Activated CD8-positive, alpha-beta T cell treated with anti-CD3 and anti-CD28 coated beads for 36 hours (primary cell): ENCODE results near the gene NAA50. TPM values are rescaled to one million over a fixed set of nuclear protein-coding genes. Genes with fewer than 3 reads are reported as not detected.
A peak's percentile ranks its signal among the peaks of the same experiment; 100 is the strongest.

ENCODE experiments used
- ATAC-seq: fragments of 200-7000 bp; cut with Tn5 transposase; one replicate; pipeline ENCODE4 v1.10.0; 2021; ENCODE audit warnings: mild to moderate bottlenecking, moderate library complexity
- CTCF ChIA-PET: fragments of 350-600 bp; sonication (Branson Sonifier 250); formaldehyde crosslinking; loops from one replicate; lab custom pipeline; 2021; ENCODE audit warnings: antibody characterized with exemption; lab: Charles Lee
- POLR2A ChIA-PET: fragments of 350-600 bp; sonication (Branson Sonifier 250); formaldehyde crosslinking; loops from one replicate; lab custom pipeline; 2021; ENCODE audit warnings: antibody characterized with exemption; lab: Charles Lee
- DNase-seq: peaks from one replicate; pipeline ENCODE4 v3.0.0-alpha.2; 2020
- H3K27ac Mint-ChIP-seq: one replicate; pipeline ENCODE4 v1.8.0; 2021; ENCODE audit warnings: mild to moderate bottlenecking, mixed read lengths
- H3K27me3 Mint-ChIP-seq: one replicate; pipeline ENCODE4 v1.8.0; 2021; ENCODE audit warnings: mixed read lengths
- H3K36me3 Mint-ChIP-seq: one replicate; pipeline ENCODE4 v1.8.0; 2021; ENCODE audit warnings: low read depth, mixed read lengths
- H3K4me1 Mint-ChIP-seq: one replicate; pipeline ENCODE4 v1.8.0; 2021; ENCODE audit warnings: low read depth, mixed read lengths
- H3K4me3 Mint-ChIP-seq: one replicate; pipeline ENCODE4 v1.8.0; 2021; ENCODE audit warnings: mild to moderate bottlenecking, moderate library complexity, mixed read lengths
- H3K9me3 Mint-ChIP-seq: one replicate; pipeline ENCODE4 v1.8.0; 2021; ENCODE audit warnings: mixed read lengths
- intact Hi-C: fragments of 100-400 bp; cut with micrococcal nuclease; formaldehyde crosslinking; loops from one replicate; pipeline ENCODE4 v1.10.0; 2022
- total RNA-seq, 2 experiments: library from RNA; stranded (reverse); gene quantifications; one replicate each; pipeline ENCODE4 v1.2.3, GENCODE V29; 2021
- TF ChIP-seq, protein P1 (sequence below): fragments of 200-600 bp; IDR thresholded peaks from one replicate; pipeline ENCODE4 v1.8.0; 2022; ENCODE audit warnings: antibody characterized with exemption, mild to moderate bottlenecking

The NAA50 gene
- total RNA-seq, 2 experiments from 2014 or later, result 117 to 118 TPM

DNA sequence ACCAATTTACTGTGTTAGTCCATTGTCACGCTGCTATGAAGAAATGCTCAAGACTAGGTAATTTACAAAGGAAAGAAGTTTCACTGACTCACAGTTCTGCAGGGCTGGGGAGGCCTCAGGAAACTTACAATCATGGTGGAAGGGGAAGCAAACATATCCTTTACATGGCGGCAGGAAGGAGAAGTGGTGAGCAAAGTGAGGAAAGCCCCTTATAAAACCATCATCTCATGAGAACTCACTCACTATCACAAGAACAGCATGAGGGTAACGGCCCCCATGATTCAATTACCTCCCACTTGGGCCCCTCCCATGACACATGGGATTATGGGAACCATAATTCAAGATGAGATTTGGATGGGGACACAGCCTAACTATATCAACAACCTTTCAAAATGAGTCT lies 69.8 kb downstream of the NAA50 start:
- ATAC-seq, result peak; percentile 68
- ChIA-PET CTCF (interaction anchor here (1.2 kb wide), 1 partner anchor 60 kb away, joined by 3 read pairs; no protein-coding TSS in a partner anchor), POLR2A (no interaction called here)
- Mint-ChIP-seq H3K36me3 (peaks cover 18% of the 10 kb centered on the region), H3K4me1 (peaks cover 17% of the 10 kb centered on the region), H3K9me3 (no peaks in the 10 kb centered on the region), H3K27ac (no peak overlapping the region), H3K4me3 (no peak overlapping the region), H3K27me3 (no peaks in the 10 kb centered on the region)
- peak; percentile 5 for DNase-seq
- TF ChIP-seq, protein P1, sequence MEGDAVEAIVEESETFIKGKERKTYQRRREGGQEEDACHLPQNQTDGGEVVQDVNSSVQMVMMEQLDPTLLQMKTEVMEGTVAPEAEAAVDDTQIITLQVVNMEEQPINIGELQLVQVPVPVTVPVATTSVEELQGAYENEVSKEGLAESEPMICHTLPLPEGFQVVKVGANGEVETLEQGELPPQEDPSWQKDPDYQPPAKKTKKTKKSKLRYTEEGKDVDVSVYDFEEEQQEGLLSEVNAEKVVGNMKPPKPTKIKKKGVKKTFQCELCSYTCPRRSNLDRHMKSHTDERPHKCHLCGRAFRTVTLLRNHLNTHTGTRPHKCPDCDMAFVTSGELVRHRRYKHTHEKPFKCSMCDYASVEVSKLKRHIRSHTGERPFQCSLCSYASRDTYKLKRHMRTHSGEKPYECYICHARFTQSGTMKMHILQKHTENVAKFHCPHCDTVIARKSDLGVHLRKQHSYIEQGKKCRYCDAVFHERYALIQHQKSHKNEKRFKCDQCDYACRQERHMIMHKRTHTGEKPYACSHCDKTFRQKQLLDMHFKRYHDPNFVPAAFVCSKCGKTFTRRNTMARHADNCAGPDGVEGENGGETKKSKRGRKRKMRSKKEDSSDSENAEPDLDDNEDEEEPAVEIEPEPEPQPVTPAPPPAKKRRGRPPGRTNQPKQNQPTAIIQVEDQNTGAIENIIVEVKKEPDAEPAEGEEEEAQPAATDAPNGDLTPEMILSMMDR, result no peak
- intact Hi-C loops, result no loop called here

DNA sequence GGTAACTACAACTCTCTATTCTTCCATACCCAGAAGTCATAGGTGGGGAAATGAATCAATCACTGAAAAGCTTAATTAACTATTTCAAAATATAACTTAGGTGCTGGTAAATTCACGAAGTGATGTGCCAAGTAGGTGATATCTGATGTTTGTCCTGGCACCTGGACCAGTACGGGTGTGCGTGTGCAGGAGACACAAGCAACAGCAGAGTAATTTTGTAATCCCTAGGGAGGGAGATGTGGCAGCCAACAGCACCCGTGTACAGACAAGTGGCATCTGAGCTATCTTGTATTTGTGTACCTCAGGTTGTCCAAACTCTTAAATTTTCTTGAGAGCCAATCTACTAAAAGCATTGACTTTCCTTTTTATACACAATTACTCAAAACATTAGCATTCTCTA lies 72.5 kb downstream of the NAA50 start:
- TF ChIP-seq, protein P1, result no peak
- no peak for DNase-seq
- Mint-ChIP-seq H3K27ac (no peak overlapping the region), H3K36me3 (peaks cover 15% of the 10 kb centered on the region), H3K9me3 (no peaks in the 10 kb centered on the region), H3K4me3 (no peak overlapping the region), H3K4me1 (peaks cover 19% of the 10 kb centered on the region), H3K27me3 (no peaks in the 10 kb centered on the region)
- ATAC-seq, result no peak
- POLR2A ChIA-PET, result no interaction called here
- intact Hi-C loops, result no loop called here
- CTCF ChIA-PET, result interaction anchor here (0.5 to 1.1 kb wide), 2 partner anchors 11 to 42 kb away, joined by 3 read pairs; no protein-coding TSS in a partner anchor

DNA sequence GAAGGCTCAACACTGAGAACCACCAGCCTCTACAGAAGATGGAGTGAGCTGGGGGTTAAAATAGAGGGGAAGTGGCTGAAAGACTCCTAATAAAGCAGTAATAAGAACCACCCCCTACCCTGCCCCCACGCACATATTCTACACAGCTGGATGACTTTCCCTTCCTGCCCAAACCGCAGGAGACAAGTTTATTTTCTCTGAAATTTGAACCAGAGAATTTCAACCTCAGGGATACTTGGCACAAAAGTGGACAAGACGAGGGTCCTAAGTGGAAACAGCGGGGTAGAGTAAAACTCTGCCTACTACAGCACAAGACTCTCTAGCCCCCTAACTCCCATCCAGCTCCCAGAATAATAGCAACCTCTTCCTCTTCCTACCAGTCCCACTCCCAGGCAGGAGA lies 78.0 kb downstream of the NAA50 start:
- peaks cover 9% of the 10 kb centered on the region for H3K36me3 Mint-ChIP-seq
- ATAC-seq (no peak), DNase-seq (no peak)
- H3K4me3 Mint-ChIP-seq, result no peak overlapping the region
- no peaks in the 10 kb centered on the region for H3K27me3 Mint-ChIP-seq
- intact Hi-C loops, result no loop called here
- ChIA-PET POLR2A (no interaction called here), CTCF (interaction anchor here (2.1 kb wide), 1 partner anchor 91 kb away, joined by 4 read pairs; no protein-coding TSS in a partner anchor)
- H3K4me1 Mint-ChIP-seq, result peaks cover 14% of the 10 kb centered on the region
- H3K27ac Mint-ChIP-seq, result peak overlapping the region; percentile 5
- no peaks in the 10 kb centered on the region for H3K9me3 Mint-ChIP-seq
- TF ChIP-seq, protein P1, result no peak

Other genes with a start within 250 kb of the NAA50 start
- gene SPICE1, start 231.1 kb downstream of the NAA50 start, total RNA-seq, result 10 to 100 TPM; 26.5 to 34.6 TPM
- gene SIDT1, start 213.7 kb downstream of the NAA50 start, total RNA-seq, result 10 to 100 TPM; 21.0 to 24.0 TPM
- 10 to 100 TPM; 11.3 to 11.9 TPM for gene USF3, start 49.6 kb downstream of the NAA50 start, total RNA-seq
- 10 to 100 TPM; 36.7 to 40.7 TPM for gene ATP6V1A, start 786 bp upstream of the NAA50 start, total RNA-seq
- under 1 TPM; 0.29 to 0.61 TPM for gene GRAMD1C, start 92.5 kb upstream of the NAA50 start, total RNA-seq
- gene ZDHHC23, start 201.8 kb upstream of the NAA50 start, total RNA-seq, result 1 to 10 TPM; 2.7 to 3.4 TPM